Stromal cell of bone marrow (primary cell): ENCODE results near the gene MEGF9.
A peak's percentile ranks its signal among the peaks of the same experiment; 100 is the strongest.
"Not testable (repeated sequence)": the region's sequence is repeated elsewhere in the genome, so short reads cannot be mapped to it uniquely, and the experiment has no call there.

Source experiments
- DNase-seq: peaks from one replicate; pipeline ENCODE4 v3.0.0-alpha.2; 2012; ENCODE audit warnings: low read depth

The MEGF9 gene

GRCh38 chr9:120571443-120572257 lies 142.6 kb downstream of the MEGF9 start:
- DNase-seq, result peak; percentile 60

- no peak for DNase-seq
Measured at GRCh38 chr9:120570296-120570695, 144.0 kb downstream of the MEGF9 start.

DNA sequence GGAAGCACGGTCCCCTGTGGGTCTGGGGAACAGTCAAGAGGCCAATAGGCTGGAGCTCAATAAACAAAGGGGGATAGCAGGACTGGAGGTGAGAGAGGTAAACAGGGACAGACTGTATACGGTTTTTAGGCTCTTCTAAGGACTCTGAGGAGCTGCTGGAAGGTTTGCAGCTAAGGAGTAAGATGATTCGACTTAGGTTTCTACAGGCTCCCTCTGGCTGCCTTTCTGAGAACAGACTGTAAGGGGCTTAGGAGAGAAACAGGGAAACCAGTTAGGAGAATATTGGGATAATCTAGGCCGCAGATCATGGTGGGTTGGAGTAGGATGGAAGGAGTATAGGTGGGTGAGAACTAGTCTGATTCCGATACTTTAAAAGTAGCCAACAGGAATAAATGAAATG lies 144.7 kb downstream of the MEGF9 start:
- DNase-seq, result no peak

DNA sequence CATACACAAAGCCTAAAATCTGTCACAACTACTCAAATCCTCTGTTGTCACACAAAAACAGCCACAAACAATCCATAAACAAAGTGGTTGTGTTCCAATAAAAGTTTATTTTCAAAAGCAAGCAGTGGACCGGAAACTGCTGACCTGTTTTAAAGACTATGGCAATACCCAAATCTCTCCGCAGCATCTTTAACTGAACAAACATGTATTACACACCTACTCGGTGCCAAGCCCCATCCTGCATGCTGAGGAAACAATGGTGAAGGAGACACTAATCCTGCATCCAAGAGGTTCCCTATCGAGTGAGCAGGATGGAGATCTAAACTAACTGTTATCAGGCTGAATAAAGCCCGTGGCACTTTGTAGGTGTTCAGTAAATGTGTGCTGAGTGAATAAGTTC lies 145.5 kb downstream of the MEGF9 start:
- no peak for DNase-seq

- DNase-seq, result no peak
Measured at GRCh38 chr9:120567874-120568273, 146.4 kb downstream of the MEGF9 start.

DNA sequence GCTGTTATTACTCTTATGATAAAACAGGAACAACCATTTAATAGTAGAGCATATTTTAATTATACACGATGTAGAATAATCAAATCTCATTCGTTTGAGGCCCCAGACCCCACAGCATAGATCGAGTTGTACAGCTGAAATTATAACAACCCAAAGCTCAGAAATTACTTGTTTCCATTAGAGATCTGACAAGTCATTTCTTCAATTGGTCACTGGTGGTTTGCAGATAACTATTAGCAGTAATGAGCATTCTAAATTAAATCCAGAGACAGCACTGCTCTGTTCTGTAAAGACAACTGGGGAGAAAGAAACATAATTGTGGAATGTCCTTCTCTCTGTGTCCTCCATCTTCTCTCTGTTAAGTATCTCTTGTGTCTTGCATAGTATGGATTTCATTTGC lies 147.2 kb downstream of the MEGF9 start:
- DNase-seq, result no peak

DNA sequence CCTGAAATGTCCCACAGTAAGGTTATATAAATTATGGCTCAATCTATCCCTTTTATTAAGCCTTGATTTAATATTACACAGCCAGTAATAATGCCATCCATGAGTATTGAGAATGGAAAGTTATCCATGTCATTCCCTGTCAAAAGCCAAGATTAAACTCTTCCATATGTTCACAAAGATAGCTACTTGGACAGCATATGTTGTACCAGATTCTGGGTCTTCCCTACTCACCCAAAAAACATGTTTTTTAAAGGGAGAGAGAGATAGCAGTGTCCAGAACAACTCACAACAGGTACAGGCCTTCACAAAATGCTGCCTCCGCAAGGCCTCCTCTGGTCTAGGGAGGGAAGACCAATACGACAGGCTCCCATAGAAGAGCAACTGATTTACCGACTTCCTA lies 149.7 kb downstream of the MEGF9 start:
- no peak for DNase-seq

DNA sequence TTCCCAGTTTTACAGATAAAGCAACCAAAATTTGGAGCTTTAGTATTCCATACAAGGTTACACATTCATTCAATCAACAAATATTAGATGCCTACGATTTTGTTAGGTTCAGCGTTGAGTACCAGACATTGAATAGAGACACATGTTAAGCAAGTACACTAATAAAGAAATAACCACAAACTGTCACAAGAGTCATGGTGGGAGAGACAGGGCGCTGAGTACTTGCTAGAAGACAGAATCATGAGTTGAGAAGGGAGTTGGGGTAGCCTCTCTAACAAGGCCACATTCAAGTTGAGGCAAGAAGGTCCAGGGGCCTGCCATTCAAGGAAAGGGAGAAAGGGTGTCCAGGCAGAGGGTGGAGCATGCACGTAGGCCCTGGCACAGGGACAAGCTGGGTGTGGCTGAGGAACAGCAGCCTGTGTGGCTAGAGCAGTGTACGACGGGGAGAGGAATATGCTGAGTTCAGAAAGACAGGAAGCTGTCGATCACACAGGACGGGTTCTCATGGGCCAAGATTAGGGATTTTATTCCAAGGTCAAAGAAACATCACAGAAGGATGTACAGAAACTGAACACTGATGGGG lies 151.3 kb downstream of the MEGF9 start:
- DNase-seq, result no peak

- DNase-seq, result no peak
Measured at GRCh38 chr9:120561709-120562108, 152.6 kb downstream of the MEGF9 start.

DNA sequence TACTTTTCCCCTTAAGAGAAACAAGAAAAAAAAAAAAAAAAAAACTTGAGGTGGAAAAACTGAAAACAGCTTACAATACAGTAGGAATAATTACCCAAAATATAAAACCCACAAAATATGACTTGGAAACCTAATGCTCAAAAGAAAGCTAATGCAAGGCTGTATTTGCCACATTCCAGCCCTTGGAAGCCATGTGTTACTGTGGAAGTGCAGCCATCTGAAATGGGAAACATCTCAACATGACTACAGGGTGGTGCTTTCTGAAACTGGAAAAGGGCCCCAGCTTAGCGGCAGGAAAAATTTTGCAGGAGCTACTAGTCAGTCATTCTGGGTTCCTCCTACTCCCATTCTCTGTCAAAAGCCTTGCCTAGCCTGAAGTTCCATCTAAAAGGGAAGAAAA lies 154.7 kb downstream of the MEGF9 start:
- no peak for DNase-seq

DNA sequence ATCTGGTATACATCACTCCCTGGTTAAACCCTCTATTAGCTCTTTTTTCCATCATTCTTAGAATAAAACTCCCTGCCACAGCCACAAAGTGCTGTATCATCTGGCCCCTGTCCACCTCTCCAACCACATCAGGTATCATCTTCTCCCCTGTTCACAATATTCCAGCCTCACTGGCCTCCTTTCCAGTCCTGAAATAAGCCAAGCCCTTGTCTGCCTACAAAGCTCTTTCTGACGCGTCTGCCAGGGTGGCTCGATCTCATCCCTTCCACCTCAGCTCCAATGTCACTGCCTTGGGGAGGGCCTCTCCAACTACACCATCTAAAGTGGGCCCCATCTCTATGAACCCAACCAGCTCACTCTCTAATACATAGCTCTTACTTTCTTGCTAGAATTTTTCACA lies 155.8 kb downstream of the MEGF9 start:
- DNase-seq, result no peak

GRCh38 chr9:120557205-120557604 lies 157.1 kb downstream of the MEGF9 start:
- no peak for DNase-seq

GRCh38 chr9:120556775-120557174 lies 157.5 kb downstream of the MEGF9 start:
- DNase-seq, result no peak

DNA sequence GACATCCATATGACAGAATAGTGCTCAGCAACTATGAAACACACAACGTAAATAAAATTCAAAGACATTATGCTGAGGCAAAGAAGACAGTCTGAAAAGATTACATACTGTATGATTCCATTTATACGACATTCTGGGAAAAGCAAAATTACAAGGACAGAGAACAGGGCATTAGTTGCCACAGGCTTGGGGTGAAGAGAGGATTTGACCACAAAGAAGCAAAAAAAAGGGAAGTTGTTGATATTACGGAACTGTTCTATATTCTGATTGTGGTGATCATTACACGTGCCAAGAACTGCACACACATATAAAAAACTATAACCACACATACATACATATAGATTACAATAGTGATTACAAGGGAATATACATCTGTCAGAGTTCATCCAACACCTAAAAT lies 158.4 kb downstream of the MEGF9 start:
- no peak for DNase-seq

GRCh38 chr9:120552210-120552704 lies 162.0 kb downstream of the MEGF9 start:
- not testable (repeated sequence) for DNase-seq
